Smooth muscle cell (in vitro differentiated cells): ENCODE results near the gene CKAP2L. TPM values are rescaled to one million over a fixed set of nuclear protein-coding genes. Genes with fewer than 3 reads are reported as not detected.

Experiments used
- DNase-seq: peaks from one replicate; lab custom pipeline; 2025; ENCODE audit not compliant: unreplicated experiment; lab: John Stamatoyannopoulos, UW
- H2AFZ ChIP-seq: fragments of 200-600 bp; sonication (generic); 2 replicates; pipeline ENCODE4 v1.6.0; 2016; ENCODE audit warnings: antibody characterized with exemption, low read depth, mild to moderate bottlenecking
- H3F3A ChIP-seq: fragments of 200-600 bp; sonication (generic); 2 replicates; pipeline ENCODE4 v1.6.0; 2017; ENCODE audit warnings: antibody characterized with exemption, low read depth
- H3K27ac ChIP-seq: fragments of 200-600 bp; sonication (generic); 2 replicates; pipeline ENCODE4 v1.5.1; 2016; ENCODE audit warnings: low read depth, mild to moderate bottlenecking
- H3K27me3 ChIP-seq: fragments of 200-600 bp; sonication (generic); 2 replicates; pipeline ENCODE4 v1.6.1; 2016; ENCODE audit warnings: low read depth, mild to moderate bottlenecking
- H3K36me3 ChIP-seq: fragments of 200-600 bp; sonication (generic); 2 replicates; pipeline ENCODE4 v1.5.1; 2016; ENCODE audit warnings: low read depth
- H3K4me1 ChIP-seq: fragments of 200-600 bp; sonication (generic); 2 replicates; pipeline ENCODE4 v1.5.1; 2016; ENCODE audit warnings: low read depth
- H3K4me2 ChIP-seq: fragments of 200-600 bp; sonication (generic); 2 replicates; pipeline ENCODE4 v1.6.0; 2016; ENCODE audit warnings: mild to moderate bottlenecking
- H3K4me3 ChIP-seq: fragments of 200-600 bp; sonication (generic); 2 replicates; pipeline ENCODE4 v1.5.1; 2016; ENCODE audit warnings: mild to moderate bottlenecking
- H3K79me2 ChIP-seq: fragments of 200-600 bp; sonication (generic); 2 replicates; pipeline ENCODE4 v1.6.0; 2016; ENCODE audit warnings: low read depth, mild to moderate bottlenecking
- H3K9ac ChIP-seq: fragments of 200-600 bp; sonication (generic); 2 replicates; pipeline ENCODE4 v1.6.0; 2016; ENCODE audit warnings: low read depth
- H3K9me3 ChIP-seq: fragments of 200-600 bp; sonication (generic); replicated peaks from 2 replicates; pipeline ENCODE4 v1.5.1; 2016; ENCODE audit warnings: low read depth
- H4K20me1 ChIP-seq: fragments of 200-600 bp; sonication (generic); 2 replicates; pipeline ENCODE4 v1.6.0; 2016; ENCODE audit warnings: low read depth
- CTCF ChIP-seq: fragments of 200-600 bp; sonication (generic); IDR thresholded peaks from 2 replicates; pipeline ENCODE4 v1.5.1; 2017; ENCODE audit warnings: borderline replicate concordance, mild to moderate bottlenecking, antibody characterized with exemption; ENCODE audit not compliant: insufficient read depth, poor library complexity, severe bottlenecking
- WGBS: methylation state at CpG from one replicate; pipeline ENCODE4 v1.1.7; 2016; ENCODE audit warnings: low lambda C conversion rate; 5-methylcytosine and 5-hydroxymethylcytosine counted together
- polyA plus RNA-seq: library from polyadenylated mRNA; unstranded; fragments of >200 nt; fragmentation: Nextera tagmentation; extraction: Ambion mirVana; gene quantifications from 2 replicates; pipeline ENCODE4 v1.2.1, GENCODE V29; 2016
- total RNA-seq: library from RNA; depleted of rRNA; stranded (reverse); fragments of >200 nt; gene quantifications from 2 replicates; pipeline ENCODE4 v1.2.3, GENCODE V29; 2014

CKAP2L gene
- total and polyA plus RNA-seq, 2 experiments from 2014 or later, result 6.6 to 16.7 TPM

- H3K4me2 ChIP-seq, result no peak overlapping the region
- H3K36me3 ChIP-seq, result no peaks in the 10 kb centered on the region
- no peaks in the 10 kb centered on the region for H4K20me1 ChIP-seq
- peak overlapping the region; percentile 99 for H3K27ac ChIP-seq
- no peak overlapping the region for H2AFZ ChIP-seq
- TF ChIP-seq CTCF, result no peak
- H3K4me3 ChIP-seq, result no peak overlapping the region
- H3K4me1 ChIP-seq, result no peaks in the 10 kb centered on the region
- peak overlapping the region; percentile 88 for H3K9ac ChIP-seq
- H3F3A ChIP-seq, result peaks cover 15% of the 10 kb centered on the region
- WGBS, result 93% methylated on average over 11 of the region's 11 CpGs
- H3K27me3 ChIP-seq, result no peaks in the 10 kb centered on the region
- H3K9me3 ChIP-seq, result no peaks in the 10 kb centered on the region
- no peaks in the 10 kb centered on the region for H3K79me2 ChIP-seq
- DNase-seq, result no peak
Observed at GRCh38 chr2:112805542-112805941, 41.1 kb upstream of the CKAP2L start.

- H3K9ac ChIP-seq, result peak overlapping the region; percentile 88
- DNase-seq, result no peak
Observed at GRCh38 chr2:112803691-112804521, 39.5 kb upstream of the CKAP2L start.

GRCh38 chr2:112800881-112801583 is 36.6 kb upstream of the CKAP2L start:
- DNase-seq, result no peak
- Histone ChIP-seq H2AFZ (no peak overlapping the region), H3K9me3 (no peaks in the 10 kb centered on the region), H3K27ac (no peak overlapping the region), H3K27me3 (no peaks in the 10 kb centered on the region), H3K4me1 (no peaks in the 10 kb centered on the region), H3F3A (peaks cover 15% of the 10 kb centered on the region), H3K4me2 (no peak overlapping the region), H3K79me2 (no peaks in the 10 kb centered on the region), H4K20me1 (no peaks in the 10 kb centered on the region), H3K4me3 (no peak overlapping the region), H3K9ac (no peak overlapping the region), H3K36me3 (no peaks in the 10 kb centered on the region)
- 91% methylated on average over 4 of the region's 4 CpGs for WGBS
- TF ChIP-seq CTCF, result no peak

More at GRCh38 chr2:112803691-112804521, 39.5 kb upstream of the CKAP2L start:
- H3K36me3 ChIP-seq, result no peaks in the 10 kb centered on the region
- H3K79me2 ChIP-seq, result no peaks in the 10 kb centered on the region
- H3K27me3 ChIP-seq, result no peaks in the 10 kb centered on the region
- H3K4me3 ChIP-seq, result no peak overlapping the region
- 24% methylated on average over 5 of the region's 5 CpGs for whole genome bisulfite sequencing
- H3K4me1 ChIP-seq, result no peaks in the 10 kb centered on the region
- H4K20me1 ChIP-seq, result no peaks in the 10 kb centered on the region
- no peak overlapping the region for H2AFZ ChIP-seq
- no peaks in the 10 kb centered on the region for H3K9me3 ChIP-seq
- no peak for TF ChIP-seq CTCF
- H3K4me2 ChIP-seq, result peak overlapping the region; percentile 61
- peak overlapping the region; percentile 99 for H3K27ac ChIP-seq
- peaks cover 15% of the 10 kb centered on the region for H3F3A ChIP-seq
